CD8-positive, alpha-beta memory T cell (primary cell): Measurements from ENCODE around the gene PRDM2. TPM values are rescaled to one million over a fixed set of nuclear protein-coding genes. Genes with fewer than 3 reads are reported as not detected.

ENCODE experiments used
- CTCF ChIA-PET: fragments of 350-600 bp; sonication (Branson Sonifier 250); formaldehyde crosslinking; loops from one replicate; lab custom pipeline; 2021; ENCODE audit warnings: antibody characterized with exemption; lab: Charles Lee
- POLR2A ChIA-PET: fragments of 350-600 bp; sonication (Branson Sonifier 250); formaldehyde crosslinking; loops from one replicate; lab custom pipeline; 2021; ENCODE audit warnings: antibody characterized with exemption; lab: Charles Lee
- DNase-seq, 5 donors: peaks; one replicate each; pipeline versions ENCODE4 v3.0.0 to v3.0.0-alpha.2; 2020 to 2022; ENCODE audit warnings: mixed read lengths in 1 of 5
- H3K27ac ChIP-seq: one replicate; pipeline ENCODE4 v1.7.0; 2013; ENCODE audit warnings: low read depth, mild to moderate bottlenecking, low read length, moderate library complexity
- H3K27me3 ChIP-seq: 2 replicates; pipeline ENCODE4 v1.7.0; 2013; ENCODE audit warnings: low read length, mild to moderate bottlenecking; ENCODE audit not compliant: insufficient read depth, poor library complexity, severe bottlenecking
- H3K36me3 ChIP-seq: 2 replicates; pipeline ENCODE4 v1.7.0; 2013; ENCODE audit warnings: mild to moderate bottlenecking, low read length, moderate library complexity; ENCODE audit not compliant: insufficient read depth
- H3K4me1 ChIP-seq: 2 replicates; pipeline ENCODE4 v1.7.0; 2013; ENCODE audit warnings: mild to moderate bottlenecking, low read length, moderate library complexity; ENCODE audit not compliant: insufficient read depth
- H3K4me3 ChIP-seq: 2 replicates; pipeline ENCODE4 v1.7.0; 2013; ENCODE audit warnings: mild to moderate bottlenecking, low read length
- H3K9me3 ChIP-seq: 2 replicates; pipeline ENCODE4 v1.7.0; 2013; ENCODE audit warnings: mild to moderate bottlenecking, low read length
- H3K27ac Mint-ChIP-seq, 8 donors: one replicate each; pipeline ENCODE4 v1.8.0; 2020 to 2021; ENCODE audit warnings: mixed read lengths in 8 of 8, mild to moderate bottlenecking in 6 of 8, inconsistent platforms in 3 of 8, moderate library complexity in 3 of 8
- H3K27me3 Mint-ChIP-seq, 2 donors: one replicate each; pipeline ENCODE4 v1.8.0; 2020 to 2021; ENCODE audit warnings: mixed read lengths in 2 of 2, mild to moderate bottlenecking in 1 of 2, moderate library complexity in 1 of 2
- H3K36me3 Mint-ChIP-seq, 3 donors: one replicate each; pipeline ENCODE4 v1.8.0; 2020 to 2021; ENCODE audit warnings: mixed read lengths in 3 of 3, inconsistent platforms in 1 of 3, mild to moderate bottlenecking in 1 of 3
- H3K4me1 Mint-ChIP-seq, 3 donors: one replicate each; pipeline ENCODE4 v1.8.0; 2020 to 2021; ENCODE audit warnings: mixed read lengths in 3 of 3, inconsistent platforms in 1 of 3, mild to moderate bottlenecking in 1 of 3
- H3K4me3 Mint-ChIP-seq, 7 donors: one replicate each; pipeline ENCODE4 v1.8.0; 2020 to 2021; ENCODE audit warnings: mixed read lengths in 7 of 7, mild to moderate bottlenecking in 6 of 7, moderate library complexity in 4 of 7, inconsistent platforms in 2 of 7
- H3K9me3 Mint-ChIP-seq, 5 donors: one replicate each; pipeline ENCODE4 v1.8.0; 2020 to 2022; ENCODE audit warnings: mixed read lengths in 5 of 5, mild to moderate bottlenecking in 3 of 5, moderate library complexity in 2 of 5, inconsistent platforms in 1 of 5
- polyA plus RNA-seq: library from polyadenylated mRNA; unstranded; fragments of 300-500 nt; fragmentation: Illumina TruSeq; gene quantifications from one replicate; pipeline ENCODE4 v1.2.3, GENCODE V29; 2021
- total RNA-seq, 2 experiments: library from RNA; stranded (reverse); gene quantifications; one replicate each; pipeline ENCODE4 v1.2.3, GENCODE V29; 2021

The PRDM2 gene
- total and polyA plus RNA-seq, 3 experiments from 2014 or later: 24.4 to 70.1 (median 67.9) TPM

DNA sequence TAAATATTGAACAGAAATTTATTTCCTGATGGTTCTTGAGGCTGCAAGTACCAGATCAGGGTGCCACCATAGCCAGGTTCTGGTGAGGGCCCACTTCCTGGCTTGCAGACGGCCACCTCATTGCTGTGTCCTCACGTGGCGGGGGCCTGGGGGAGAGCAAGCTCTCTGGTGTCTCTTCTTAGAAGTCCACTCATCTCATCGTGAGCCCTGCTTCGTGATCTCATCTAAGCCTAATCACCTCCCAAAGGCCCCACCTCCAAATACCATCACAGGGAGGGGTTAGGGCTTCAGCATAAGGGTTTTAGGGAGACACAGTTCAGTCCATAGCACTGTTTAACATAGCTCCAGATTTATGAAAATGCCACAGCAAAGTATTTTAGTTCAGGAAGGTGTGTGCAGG lies 119.7 kb downstream of the PRDM2 start:
- CTCF ChIA-PET: no interaction called here

GRCh38 chr1:13820055-13820454 lies 120.1 kb downstream of the PRDM2 start:
- Mint-ChIP-seq H3K36me3 (peaks cover 0 to 76% (median 16%) of the 10 kb centered on the region in 3 donors), H3K9me3 (no peaks in the 10 kb centered on the region), H3K4me1 (no peaks in the 10 kb centered on the region), H3K27me3 (no peaks in the 10 kb centered on the region), H3K4me3 (no peak overlapping the region), H3K27ac (peak overlapping the region in 1 of 8 donors; percentile 63)
- DNase-seq: no peak
- no peaks in the 10 kb centered on the region for H3K4me1 ChIP-seq
- no peaks in the 10 kb centered on the region for H3K9me3 ChIP-seq
- no peak overlapping the region for H3K4me3 ChIP-seq
- ChIA-PET POLR2A (no interaction called here), CTCF (no interaction called here)
- H3K27me3 ChIP-seq: no peaks in the 10 kb centered on the region
- peaks cover 11% of the 10 kb centered on the region for H3K36me3 ChIP-seq
- H3K27ac ChIP-seq: no peak overlapping the region

More for the DNA sequence above, 119.7 kb downstream of the PRDM2 start:
- Mint-ChIP-seq H3K4me1 (no peaks in the 10 kb centered on the region), H3K36me3 (peaks cover 0 to 75% (median 18%) of the 10 kb centered on the region in 3 donors), H3K27ac (peak overlapping the region in 2 of 8 donors; percentile 36 to 63), H3K9me3 (no peaks in the 10 kb centered on the region), H3K27me3 (no peaks in the 10 kb centered on the region), H3K4me3 (no peak overlapping the region)
- POLR2A ChIA-PET: no interaction called here
- no peaks in the 10 kb centered on the region for H3K9me3 ChIP-seq
- H3K4me1 ChIP-seq: no peaks in the 10 kb centered on the region
- no peak for DNase-seq
- no peak overlapping the region for H3K27ac ChIP-seq
- H3K27me3 ChIP-seq: no peaks in the 10 kb centered on the region
- H3K36me3 ChIP-seq: peaks cover 11% of the 10 kb centered on the region
- H3K4me3 ChIP-seq: no peak overlapping the region

DNA sequence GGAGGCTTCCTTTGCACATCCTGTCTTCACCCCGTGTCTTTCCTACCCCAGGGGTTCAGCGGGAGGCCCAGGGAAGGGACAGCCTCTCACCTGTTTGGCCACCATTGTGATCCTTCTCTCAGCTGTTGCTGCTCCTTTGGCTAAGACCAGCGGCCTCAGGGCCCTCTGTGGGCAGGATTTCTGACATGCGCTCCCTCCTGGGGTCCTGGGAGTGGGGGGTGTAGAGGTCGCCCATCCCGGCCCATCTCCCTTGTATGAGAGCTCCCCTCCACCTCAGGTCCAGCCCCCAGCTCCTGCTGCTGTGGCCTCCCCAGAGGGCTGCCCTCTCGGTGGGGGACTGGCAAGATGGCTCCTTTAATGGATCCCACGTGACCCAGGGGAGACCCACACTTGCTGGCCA lies 120.5 kb downstream of the PRDM2 start:
- H3K4me1 ChIP-seq: no peaks in the 10 kb centered on the region
- CTCF ChIA-PET: no interaction called here
- no peak overlapping the region for H3K4me3 ChIP-seq
- no peaks in the 10 kb centered on the region for H3K27me3 ChIP-seq
- POLR2A ChIA-PET: no interaction called here
- Mint-ChIP-seq H3K9me3 (no peaks in the 10 kb centered on the region), H3K4me1 (no peaks in the 10 kb centered on the region), H3K27ac (no peak overlapping the region), H3K4me3 (no peak overlapping the region), H3K36me3 (peaks cover 0 to 75% (median 16%) of the 10 kb centered on the region in 3 donors), H3K27me3 (no peaks in the 10 kb centered on the region)
- H3K9me3 ChIP-seq: no peaks in the 10 kb centered on the region
- DNase-seq: no peak
- H3K27ac ChIP-seq: no peak overlapping the region
- H3K36me3 ChIP-seq: peaks cover 11% of the 10 kb centered on the region

- ChIA-PET CTCF (interaction anchor here (0.6 to 0.7 kb wide), 2 partner anchors 104 to 158 kb away, joined by 3 read pairs; no protein-coding TSS in a partner anchor), POLR2A (no interaction called here)
- Mint-ChIP-seq H3K27me3 (no peaks in the 10 kb centered on the region), H3K9me3 (no peaks in the 10 kb centered on the region), H3K4me3 (no peak overlapping the region), H3K27ac (peak overlapping the region in 1 of 8 donors; percentile 87), H3K4me1 (peaks cover 0 to 1% (median 0%) of the 10 kb centered on the region in 3 donors), H3K36me3 (peaks cover 0 to 57% (median 18%) of the 10 kb centered on the region in 3 donors)
- Histone ChIP-seq H3K9me3 (no peaks in the 10 kb centered on the region), H3K27ac (no peak overlapping the region), H3K4me3 (no peak overlapping the region), H3K36me3 (no peaks in the 10 kb centered on the region), H3K27me3 (no peaks in the 10 kb centered on the region), H3K4me1 (no peaks in the 10 kb centered on the region)
- no peak for DNase-seq
Observed at GRCh38 chr1:13823126-13823880, 123.3 kb downstream of the PRDM2 start.

- Mint-ChIP-seq H3K36me3 (peaks cover 0 to 53% (median 18%) of the 10 kb centered on the region in 3 donors), H3K4me1 (peaks cover 0 to 4% (median 0%) of the 10 kb centered on the region in 3 donors), H3K27ac (peak overlapping the region in 1 of 8 donors; percentile 87), H3K9me3 (no peaks in the 10 kb centered on the region), H3K4me3 (no peak overlapping the region), H3K27me3 (no peaks in the 10 kb centered on the region)
- ChIA-PET CTCF (interaction anchor here (0.6 to 1.3 kb wide), 3 partner anchors 104 to 159 kb away, joined by 3 read pairs; no protein-coding TSS in a partner anchor), POLR2A (no interaction called here)
- Histone ChIP-seq H3K27ac (no peak overlapping the region), H3K36me3 (no peaks in the 10 kb centered on the region), H3K4me3 (no peak overlapping the region), H3K27me3 (no peaks in the 10 kb centered on the region), H3K9me3 (no peaks in the 10 kb centered on the region), H3K4me1 (no peaks in the 10 kb centered on the region)
- no peak for DNase-seq
Observed at GRCh38 chr1:13823936-13824335, 123.9 kb downstream of the PRDM2 start.

- Mint-ChIP-seq H3K9me3 (no peaks in the 10 kb centered on the region), H3K27ac (no peak overlapping the region), H3K4me1 (peaks cover 0 to 6% (median 0%) of the 10 kb centered on the region in 3 donors), H3K36me3 (peaks cover 0 to 48% (median 18%) of the 10 kb centered on the region in 3 donors), H3K27me3 (peaks cover 0 to under 1% of the 10 kb centered on the region in 2 donors), H3K4me3 (no peak overlapping the region)
- CTCF ChIA-PET: interaction anchor here (0.6 to 1.3 kb wide), 2 partner anchors 157 to 160 kb away, joined by 3 read pairs; no protein-coding TSS in a partner anchor
- no peak overlapping the region for H3K4me3 ChIP-seq
- no peaks in the 10 kb centered on the region for H3K36me3 ChIP-seq
- no peaks in the 10 kb centered on the region for H3K4me1 ChIP-seq
- POLR2A ChIA-PET: no interaction called here
- no peak for DNase-seq
- H3K27me3 ChIP-seq: peaks cover 3% of the 10 kb centered on the region
- no peak overlapping the region for H3K27ac ChIP-seq
- no peaks in the 10 kb centered on the region for H3K9me3 ChIP-seq
Observed at GRCh38 chr1:13824626-13825025, 124.6 kb downstream of the PRDM2 start.

- Histone ChIP-seq H3K9me3 (no peaks in the 10 kb centered on the region), H3K4me1 (no peaks in the 10 kb centered on the region), H3K36me3 (no peaks in the 10 kb centered on the region), H3K4me3 (no peak overlapping the region), H3K27me3 (peaks cover 4% of the 10 kb centered on the region), H3K27ac (no peak overlapping the region)
- Mint-ChIP-seq H3K9me3 (no peaks in the 10 kb centered on the region), H3K4me3 (no peak overlapping the region), H3K4me1 (peaks cover 0 to 6% (median 0%) of the 10 kb centered on the region in 3 donors), H3K27me3 (peaks cover 1 to 5% of the 10 kb centered on the region in 2 donors), H3K27ac (no peak overlapping the region), H3K36me3 (peaks cover 0 to 44% (median 14%) of the 10 kb centered on the region in 3 donors)
- ChIA-PET POLR2A (no interaction called here), CTCF (interaction anchor here (0.6 to 1.3 kb wide), 2 partner anchors 157 to 161 kb away, joined by 3 read pairs; no protein-coding TSS in a partner anchor)
- no peak for DNase-seq
Observed at GRCh38 chr1:13825033-13825432, 125.0 kb downstream of the PRDM2 start.

DNA sequence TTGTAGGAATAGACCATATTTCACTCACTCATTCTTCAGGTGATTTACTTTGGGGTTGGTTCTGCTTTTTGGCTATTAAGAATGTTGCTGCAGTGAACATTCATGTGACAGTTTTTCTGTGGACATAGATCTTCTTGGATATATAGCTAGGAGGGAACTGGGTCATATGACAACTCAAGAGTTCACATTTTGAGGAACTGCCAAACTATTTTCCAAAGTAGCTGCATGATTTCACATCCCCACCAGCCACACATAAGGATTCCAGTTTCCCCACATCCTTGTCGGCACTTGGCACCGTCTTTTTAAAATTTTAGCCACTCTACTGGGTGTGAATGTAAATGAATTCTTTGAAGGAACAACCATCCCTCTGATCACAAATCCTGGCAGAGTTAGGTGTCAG lies 126.0 kb downstream of the PRDM2 start:
- Histone ChIP-seq H3K9me3 (no peaks in the 10 kb centered on the region), H3K36me3 (no peaks in the 10 kb centered on the region), H3K4me3 (no peak overlapping the region), H3K27me3 (peaks cover 4% of the 10 kb centered on the region), H3K27ac (no peak overlapping the region), H3K4me1 (no peaks in the 10 kb centered on the region)
- CTCF ChIA-PET: no interaction called here
- Mint-ChIP-seq H3K27ac (no peak overlapping the region), H3K4me3 (no peak overlapping the region), H3K36me3 (peaks cover 0 to 36% (median 12%) of the 10 kb centered on the region in 3 donors), H3K4me1 (peaks cover 0 to 6% (median 0%) of the 10 kb centered on the region in 3 donors), H3K9me3 (no peaks in the 10 kb centered on the region), H3K27me3 (peaks cover 1 to 6% of the 10 kb centered on the region in 2 donors)
- no peak for DNase-seq
- POLR2A ChIA-PET: no interaction called here
